Liver (tissue), 3 donors: ENCODE measurements around the gene HMGCS1.

Experiments used
- JUND ChIP-seq, 2 donors: IDR thresholded peaks; 2 replicates each; pipeline ENCODE4 v1.6.1; 2016; ENCODE audit warnings: antibody characterized with exemption in 2 of 2
- RXRA ChIP-seq, 2 donors: IDR thresholded peaks; 2 replicates each; pipeline ENCODE4 v1.6.1; 2017 to 2018; ENCODE audit warnings: antibody characterized with exemption in 2 of 2, mild to moderate bottlenecking in 1 of 2
- TAF1 ChIP-seq: conservative IDR thresholded peaks from 2 replicates; pipeline ENCODE4 v1.6.1; 2016; ENCODE audit warnings: antibody characterized with exemption, mild to moderate bottlenecking
- YY1 ChIP-seq: IDR thresholded peaks from 2 replicates; pipeline ENCODE4 v1.6.1; 2016; ENCODE audit warnings: antibody characterized with exemption, mild to moderate bottlenecking
- TF ChIP-seq, protein P1 (sequence below): fragments of 150-350 bp; IDR thresholded peaks from 2 replicates; pipeline ENCODE4 v1.5.1; 2017; ENCODE audit warnings: improper control_type of control experiment, low read depth, low read length; ENCODE audit not compliant: missing input control
- TF ChIP-seq, protein P2 (sequence below): IDR thresholded peaks from 2 replicates; pipeline ENCODE4 v1.6.1; 2016; ENCODE audit warnings: antibody characterized with exemption
- donor health status: healthy.
- donor health status: healthy.

GRCh38 chr5:43290726-43291125, 22.5 kb downstream of the HMGCS1 start:
- TF ChIP-seq TAF1 (no peak), JUND (IDR thresholded peaks at IDR 0.05) (no peak), YY1 (no peak), RXRA (IDR thresholded peaks at IDR 0.05) (no peak)
- TF ChIP-seq, protein P1, sequence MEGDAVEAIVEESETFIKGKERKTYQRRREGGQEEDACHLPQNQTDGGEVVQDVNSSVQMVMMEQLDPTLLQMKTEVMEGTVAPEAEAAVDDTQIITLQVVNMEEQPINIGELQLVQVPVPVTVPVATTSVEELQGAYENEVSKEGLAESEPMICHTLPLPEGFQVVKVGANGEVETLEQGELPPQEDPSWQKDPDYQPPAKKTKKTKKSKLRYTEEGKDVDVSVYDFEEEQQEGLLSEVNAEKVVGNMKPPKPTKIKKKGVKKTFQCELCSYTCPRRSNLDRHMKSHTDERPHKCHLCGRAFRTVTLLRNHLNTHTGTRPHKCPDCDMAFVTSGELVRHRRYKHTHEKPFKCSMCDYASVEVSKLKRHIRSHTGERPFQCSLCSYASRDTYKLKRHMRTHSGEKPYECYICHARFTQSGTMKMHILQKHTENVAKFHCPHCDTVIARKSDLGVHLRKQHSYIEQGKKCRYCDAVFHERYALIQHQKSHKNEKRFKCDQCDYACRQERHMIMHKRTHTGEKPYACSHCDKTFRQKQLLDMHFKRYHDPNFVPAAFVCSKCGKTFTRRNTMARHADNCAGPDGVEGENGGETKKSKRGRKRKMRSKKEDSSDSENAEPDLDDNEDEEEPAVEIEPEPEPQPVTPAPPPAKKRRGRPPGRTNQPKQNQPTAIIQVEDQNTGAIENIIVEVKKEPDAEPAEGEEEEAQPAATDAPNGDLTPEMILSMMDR, result no peak
- TF ChIP-seq, protein P2, sequence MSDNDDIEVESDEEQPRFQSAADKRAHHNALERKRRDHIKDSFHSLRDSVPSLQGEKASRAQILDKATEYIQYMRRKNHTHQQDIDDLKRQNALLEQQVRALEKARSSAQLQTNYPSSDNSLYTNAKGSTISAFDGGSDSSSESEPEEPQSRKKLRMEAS, result no peak
